HCT116 (cell line): ENCODE results near the gene SECISBP2. TPM values are rescaled to one million over a fixed set of nuclear protein-coding genes. Genes with fewer than 3 reads are reported as not detected.

Experiments
- ATAC-seq: fragments of 200-7000 bp; cut with Tn5 transposase; 2 replicates; pipeline ENCODE4 v1.9.1; 2020; ENCODE audit warnings: mild to moderate bottlenecking, moderate library complexity
- BruUV-seq: library from RNA; stranded (reverse); fragments of 400-500 nt; replicated peaks from 2 replicates; lab custom pipeline; 2021; lab: Mats Ljungman, UMichigan
- CTCF ChIA-PET: fragments of 300-600 bp; sonication (Branson Sonifier 250); formaldehyde crosslinking; loops from one replicate; lab custom pipeline; 2021; ENCODE audit warnings: antibody characterized with exemption; lab: Charles Lee
- POLR2A ChIA-PET: fragments of 300-600, 350-600 bp; sonication (Branson Sonifier 250); formaldehyde crosslinking; loops from one replicate; lab custom pipeline; 2021; ENCODE audit warnings: antibody characterized with exemption; lab: Charles Lee
- RAD21 ChIA-PET, 2 experiments: fragments of 300-600 bp; sonication (Branson Sonifier 250); formaldehyde crosslinking; loops; one replicate each; lab custom pipeline; 2023; ENCODE audit warnings: low total read pairs in 2 of 2; ENCODE audit not compliant: uncharacterized antibody in 2 of 2, unreplicated experiment in 2 of 2, low non-redundant PET in 1 of 2; lab: Charles Lee
- DNase-seq: peaks from one replicate; pipeline ENCODE4 v3.0.0-alpha.2; 2010; ENCODE audit warnings: low read depth, low spot score
- H2AFZ ChIP-seq: fragments of 200-600 bp; shearing (Covaris generic), sonication (generic); 2 replicates; pipeline ENCODE4 v1.6.1; 2017; ENCODE audit warnings: low read depth, mixed run types, mixed read lengths, antibody characterized with exemption, low read length; ENCODE audit not compliant: poor library complexity, severe bottlenecking
- H3K27ac ChIP-seq: 2 replicates; pipeline ENCODE4 v1.5.1; 2012; ENCODE audit warnings: low read depth, low read length
- H3K27me3 ChIP-seq: fragments of 200-600 bp; sonication (generic); 2 replicates; pipeline ENCODE4 v1.6.1; 2016; ENCODE audit warnings: mixed run types, low read length, mixed read lengths; ENCODE audit not compliant: insufficient read depth
- H3K36me3 ChIP-seq, 2 experiments: fragments of 200-500 bp in 1 of 2; fragments of 200-600 bp in 1 of 2; sonication (Bioruptor generic) in 1 of 2; sonication (generic) in 1 of 2; 2 replicates each; pipeline versions ENCODE4 v1.5.1 to v1.6.1; 2014 to 2016; ENCODE audit warnings: low read length in 2 of 2, inconsistent platforms in 1 of 2, mixed read lengths in 1 of 2, mixed run types in 1 of 2; ENCODE audit not compliant: insufficient read depth in 2 of 2, control insufficient read depth in 1 of 2
- H3K4me1 ChIP-seq, 2 experiments: fragments of 200-600 bp in 1 of 2; sonication (generic) in 1 of 2; 2 replicates each; pipeline versions ENCODE4 v1.5.1 to v1.6.1; 2012 to 2017; ENCODE audit warnings: low read length in 2 of 2, inconsistent platforms in 1 of 2, mild to moderate bottlenecking in 1 of 2, mixed read lengths in 1 of 2, mixed run types in 1 of 2, moderate library complexity in 1 of 2; ENCODE audit not compliant: insufficient read depth in 2 of 2, control insufficient read depth in 1 of 2
- H3K4me2 ChIP-seq: fragments of 200-600 bp; sonication (generic); 2 replicates; pipeline ENCODE4 v1.6.1; 2017; ENCODE audit warnings: mixed run types, low read length, mixed read lengths
- H3K4me3 ChIP-seq, 2 experiments: fragments of 200-600 bp in 1 of 2; sonication (generic) in 1 of 2; replicated peaks in 1 of 2; 2 replicates each; pipeline ENCODE4 v1.5.1; 2011 to 2016; ENCODE audit warnings: low read length in 2 of 2, control low read depth in 1 of 2, low read depth in 1 of 2, mild to moderate bottlenecking in 1 of 2, mixed read lengths in 1 of 2, mixed run types in 1 of 2
- H3K79me2 ChIP-seq: fragments of 200-600 bp; sonication (generic); 2 replicates; pipeline ENCODE4 v1.6.1; 2017; ENCODE audit warnings: mild to moderate bottlenecking, mixed run types, low read length, moderate library complexity, mixed read lengths; ENCODE audit not compliant: insufficient read depth
- H3K9ac ChIP-seq: fragments of 200-600 bp; sonication (generic); 2 replicates; pipeline ENCODE4 v1.6.1; 2016; ENCODE audit warnings: low read length, mixed read lengths
- H3K9me2 ChIP-seq: fragments of 200-600 bp; sonication (generic), shearing (Covaris generic); 2 replicates; pipeline ENCODE4 v1.6.1; 2017; ENCODE audit warnings: mixed run types, mild to moderate bottlenecking, moderate library complexity; ENCODE audit not compliant: insufficient read depth
- H3K9me3 ChIP-seq, 2 experiments: fragments of 200-500 bp in 1 of 2; fragments of 200-600 bp in 1 of 2; sonication (Bioruptor generic) in 1 of 2; sonication (generic) in 1 of 2; 2 replicates each; pipeline ENCODE4 v1.6.1; 2014 to 2017; ENCODE audit warnings: low read length in 2 of 2, mixed read lengths in 2 of 2, inconsistent platforms in 1 of 2, low read depth in 1 of 2, mild to moderate bottlenecking in 1 of 2, mixed run types in 1 of 2, moderate library complexity in 1 of 2; ENCODE audit not compliant: control insufficient read depth in 1 of 2, insufficient read depth in 1 of 2
- H4K20me1 ChIP-seq: fragments of 200-600 bp; sonication (generic), shearing (Covaris generic); 2 replicates; pipeline ENCODE4 v1.6.1; 2017; ENCODE audit warnings: mixed run types, mild to moderate bottlenecking, moderate library complexity; ENCODE audit not compliant: insufficient read depth
- CEBPB ChIP-seq: IDR thresholded peaks from 2 replicates; pipeline ENCODE4 v1.6.1; 2012; ENCODE audit warnings: low read depth
- EGR1 ChIP-seq: IDR thresholded peaks from 2 replicates; pipeline ENCODE4 v1.6.1; 2012; ENCODE audit warnings: low read depth
- ELF1 ChIP-seq: IDR thresholded peaks from 2 replicates; pipeline ENCODE4 v1.6.1; 2012; ENCODE audit warnings: low read depth, borderline replicate concordance
- EZH2 ChIP-seq: fragments of 200-600 bp; sonication (generic); IDR thresholded peaks from 2 replicates; pipeline ENCODE4 v1.6.1; 2017; ENCODE audit warnings: antibody characterized with exemption, mixed run types
- POLR2A ChIP-seq: IDR thresholded peaks from 2 replicates; pipeline ENCODE4 v1.7.0; 2011; ENCODE audit warnings: borderline replicate concordance; ENCODE audit not compliant: insufficient read depth, insufficient read length; ENCODE audit errors: extremely low read depth
- POLR2AphosphoS5 ChIP-seq: IDR thresholded peaks from 2 replicates; pipeline ENCODE4 v1.6.1; 2011; ENCODE audit warnings: mild to moderate bottlenecking, low read depth, low read length, moderate library complexity
- SIN3A ChIP-seq: IDR thresholded peaks from 2 replicates; pipeline ENCODE4 v1.6.1; 2012; ENCODE audit warnings: low read depth
- SP1 ChIP-seq: IDR thresholded peaks from 2 replicates; pipeline ENCODE4 v1.6.1; 2012; ENCODE audit warnings: low read depth
- TCF7L2 ChIP-seq: IDR thresholded peaks from 2 replicates; pipeline ENCODE4 v1.7.0; 2011; ENCODE audit warnings: borderline replicate concordance, inconsistent platforms; ENCODE audit not compliant: insufficient read depth, insufficient read length; ENCODE audit errors: extremely low read depth
- YY1 ChIP-seq: IDR thresholded peaks from 2 replicates; pipeline ENCODE4 v1.6.1; 2011; ENCODE audit warnings: low read length, low read depth, moderate library complexity, mild to moderate bottlenecking; ENCODE audit not compliant: insufficient replicate concordance; ENCODE audit errors: extremely low read depth
- ZFX ChIP-seq: fragments of 450-650 bp; IDR thresholded peaks from 2 replicates; pipeline ENCODE4 v1.6.1; 2017
- ZNF274 ChIP-seq: fragments of 200-500 bp; sonication (Bioruptor generic); IDR thresholded peaks from 2 replicates; pipeline ENCODE4 v1.6.1; 2014; ENCODE audit warnings: mild to moderate bottlenecking, low read depth, low read length, inconsistent platforms
- intact Hi-C: fragments of 100-400 bp; cut with micrococcal nuclease; formaldehyde crosslinking; loops from 2 replicates; pipeline ENCODE4 v1.10.0; 2022
- total RNA-seq: library from RNA; stranded (reverse); gene quantifications from one replicate; pipeline ENCODE4 v1.2.1, GENCODE V29; 2021; ENCODE audit not compliant: unreplicated experiment
- TF ChIP-seq, protein P1 (sequence below): IDR thresholded peaks from 2 replicates; pipeline ENCODE4 v1.6.1; 2012
- TF ChIP-seq, protein P2 (sequence below): IDR thresholded peaks from 2 replicates; pipeline ENCODE4 v1.6.1; 2012

Gene SECISBP2
- total RNA-seq, 1 experiment from 2014 or later = 41.6 TPM

DNA sequence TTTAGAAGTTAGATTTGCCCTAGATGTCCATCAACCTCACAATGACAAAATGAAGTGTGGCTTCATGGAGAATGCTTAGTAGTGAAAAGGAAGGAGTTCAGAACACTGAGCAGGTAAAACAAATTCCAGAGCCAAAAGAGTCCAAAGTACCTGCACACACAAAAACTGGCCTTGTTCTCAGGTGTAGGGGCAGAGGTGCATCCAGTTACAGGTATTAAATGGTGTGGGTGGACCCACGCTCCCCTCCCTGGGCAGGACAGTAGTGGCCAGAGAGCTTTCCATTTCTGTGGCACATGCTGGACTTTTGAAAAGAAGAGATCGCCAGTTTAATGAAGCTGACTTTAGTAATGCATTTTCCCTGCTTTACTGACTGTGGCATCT is 47.2 kb downstream of the SECISBP2 start (continued):
- TF ChIP-seq ELF1 (no peak), CEBPB (no peak), ZNF274 (no peak)
- TF ChIP-seq, protein P1, sequence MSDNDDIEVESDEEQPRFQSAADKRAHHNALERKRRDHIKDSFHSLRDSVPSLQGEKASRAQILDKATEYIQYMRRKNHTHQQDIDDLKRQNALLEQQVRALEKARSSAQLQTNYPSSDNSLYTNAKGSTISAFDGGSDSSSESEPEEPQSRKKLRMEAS = no peak

DNA sequence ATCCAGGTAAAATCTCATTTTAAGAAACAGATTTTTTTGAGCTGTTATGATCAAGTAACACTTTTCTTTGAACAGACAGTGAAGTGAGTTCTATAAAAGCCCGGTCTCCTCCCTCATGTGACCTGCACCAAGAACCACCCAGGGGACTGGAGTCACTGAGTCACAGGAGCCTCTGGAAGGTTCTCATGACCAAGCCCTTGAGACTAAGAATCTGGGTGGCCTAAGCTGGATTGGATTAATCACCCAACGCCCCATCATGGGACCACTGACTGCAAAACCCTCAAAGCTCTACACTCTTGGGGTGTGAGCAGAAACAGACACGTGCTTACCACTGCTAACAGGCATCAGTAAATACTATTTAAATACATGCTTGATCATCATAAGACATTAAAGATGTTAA is 48.4 kb downstream of the SECISBP2 start:
- POLR2A ChIA-PET = no interaction called here
- DNase-seq (no peak), ATAC-seq (no peak)
- Histone ChIP-seq H3K79me2 (no peaks in the 10 kb centered on the region), H4K20me1 (no peaks in the 10 kb centered on the region), H3K4me2 (no peak overlapping the region), H3K9me2 (no peaks in the 10 kb centered on the region), H3K27me3 (no peaks in the 10 kb centered on the region), H3K4me3 (no peak overlapping the region), H3K4me1 (no peaks in the 10 kb centered on the region), H3K36me3 (no peaks in the 10 kb centered on the region; a peak in 1 of 4 replicates), H3K9ac (no peak overlapping the region), H3K27ac (no peak overlapping the region), H2AFZ (no peak overlapping the region), H3K9me3 (no peaks in the 10 kb centered on the region)
- CTCF ChIA-PET = no interaction called here
- intact Hi-C loops = no loop called here
- RAD21 ChIA-PET = no interaction called here
- TF ChIP-seq, protein P2, sequence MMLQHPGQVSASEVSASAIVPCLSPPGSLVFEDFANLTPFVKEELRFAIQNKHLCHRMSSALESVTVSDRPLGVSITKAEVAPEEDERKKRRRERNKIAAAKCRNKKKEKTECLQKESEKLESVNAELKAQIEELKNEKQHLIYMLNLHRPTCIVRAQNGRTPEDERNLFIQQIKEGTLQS = no peak
- TF ChIP-seq TCF7L2 = no peak
- BruUV-seq = no TSS peak

DNA sequence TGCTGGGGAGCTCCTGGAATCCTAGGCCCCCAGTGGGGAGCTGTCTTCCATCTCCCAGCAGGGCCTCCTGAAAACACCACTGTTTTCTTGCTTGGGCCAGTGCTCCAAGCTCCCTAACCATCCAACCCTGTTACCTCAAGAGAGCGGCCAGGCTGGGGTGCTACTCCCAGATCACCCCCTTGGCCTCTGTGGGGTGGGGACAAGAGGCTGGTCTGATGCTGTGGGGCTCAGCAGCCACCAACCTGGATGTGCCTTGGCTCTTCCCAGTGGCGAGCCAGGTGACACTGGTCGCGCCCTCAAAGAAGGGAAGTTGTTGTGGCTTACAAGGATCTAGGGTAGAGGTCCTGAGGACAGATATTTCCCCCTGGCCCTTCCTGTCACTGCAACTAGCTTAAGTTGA is 49.0 kb downstream of the SECISBP2 start:
- H3K4me2 ChIP-seq = no peak overlapping the region
- H3K4me1 ChIP-seq = no peaks in the 10 kb centered on the region
- no peaks in the 10 kb centered on the region for H3K79me2 ChIP-seq
- no TSS peak for BruUV-seq
- no peaks in the 10 kb centered on the region for H4K20me1 ChIP-seq
- DNase-seq = no peak
- no peak overlapping the region for H3K27ac ChIP-seq
- TF ChIP-seq YY1 (no peak), SIN3A (no peak), EZH2 (no peak), ZFX (no peak), ZNF274 (no peak), POLR2AphosphoS5 (no peak), EGR1 (no peak), SP1 (no peak), ELF1 (no peak), POLR2A (no peak)
- TF ChIP-seq, protein P2 = no peak
- TF ChIP-seq, protein P1 = no peak
- ChIA-PET RAD21 (no interaction called here), CTCF (no interaction called here), POLR2A (no interaction called here)
- H3K36me3 ChIP-seq = no peaks in the 10 kb centered on the region; a peak in 1 of 4 replicates
- intact Hi-C loops = no loop called here
- ATAC-seq = 0 out of 2 replicates have a peak, but pooled peaks have one; percentile 15
- no peaks in the 10 kb centered on the region for H3K9me3 ChIP-seq
- H3K9me2 ChIP-seq = no peaks in the 10 kb centered on the region
- H3K9ac ChIP-seq = no peak overlapping the region
- H3K27me3 ChIP-seq = no peaks in the 10 kb centered on the region
- no peak overlapping the region for H2AFZ ChIP-seq
- no peak overlapping the region for H3K4me3 ChIP-seq
